Stimulated activated CD8-positive, alpha-beta memory T cell treated with anti-CD3 and anti-CD28 coated beads, Interleukin-4, amount 100 ng/mL, for 4 hours (primary cell): ENCODE measurements around the gene MXRA7.
"Not testable (repeated sequence)": the region's sequence is repeated elsewhere in the genome, so short reads cannot be mapped to it uniquely, and the experiment has no call there.

ENCODE experiments used
- DNase-seq, 2 donors: peaks; one replicate each; pipeline ENCODE4 v3.0.0-alpha.2; 2020; ENCODE audit warnings: low read depth in 2 of 2, low spot score in 1 of 2

The MXRA7 gene

GRCh38 chr17:76710863-76711611 lies at the start of gene MXRA7:
MXRA7 (minus strand) TSS chr17:76710965; CDS start chr17:76710946, 19 bp downstream.
- DNase-seq = peak in 1 of 2 donors; percentile 48

GRCh38 chr17:76758570-76758969 lies 47.8 kb upstream of the MXRA7 start:
- no peak for DNase-seq

- DNase-seq = no peak
These were observed 46.5 kb upstream of the MXRA7 start for GRCh38 chr17:76757256-76757655.

- no peak for DNase-seq
These were observed 44.5 kb upstream of the MXRA7 start for GRCh38 chr17:76755285-76755684.

- no peak for DNase-seq
These were observed 42.5 kb upstream of the MXRA7 start for GRCh38 chr17:76753061-76753961.

- no peak for DNase-seq
These were observed 41.2 kb upstream of the MXRA7 start for GRCh38 chr17:76752006-76752405.

- no peak for DNase-seq
These were observed 40.7 kb upstream of the MXRA7 start for GRCh38 chr17:76751416-76751993.

GRCh38 chr17:76748657-76749056 lies 37.9 kb upstream of the MXRA7 start:
- no peak for DNase-seq

- no peak for DNase-seq
These were observed 37.1 kb upstream of the MXRA7 start for GRCh38 chr17:76747716-76748363.

- not testable (repeated sequence) for DNase-seq
These were observed 35.0 kb upstream of the MXRA7 start for GRCh38 chr17:76745785-76746184.

GRCh38 chr17:76744747-76745146 lies 34.0 kb upstream of the MXRA7 start:
- DNase-seq = no peak

GRCh38 chr17:76742958-76743357 lies 32.2 kb upstream of the MXRA7 start:
- DNase-seq = no peak

GRCh38 chr17:76740329-76741118 lies 29.8 kb upstream of the MXRA7 start:
- DNase-seq = no peak

GRCh38 chr17:76739568-76740115 lies 28.9 kb upstream of the MXRA7 start:
- DNase-seq = not testable (repeated sequence)

GRCh38 chr17:76738468-76738850 lies 27.7 kb upstream of the MXRA7 start:
- DNase-seq = no peak

- DNase-seq = peak; percentile 64 to 84
These were observed 27.1 kb upstream of the MXRA7 start, which contains the start of gene MFSD11 for GRCh38 chr17:76737676-76738467. MFSD11 (plus strand) TSS chr17:76738119; CDS start chr17:76738353, 234 bp downstream.

GRCh38 chr17:76737082-76737675 lies 26.4 kb upstream of the MXRA7 start, which contains the start of gene SRSF2:
SRSF2 (minus strand) TSS chr17:76737331; CDS start chr17:76737160, 171 bp downstream.
- DNase-seq = peak; percentile 93 to 97

GRCh38 chr17:76736349-76737081 lies 25.8 kb upstream of the MXRA7 start:
- peak in 1 of 2 donors; percentile 56 for DNase-seq
